ENCODE data around the gene LTBR. TPM values are rescaled to one million over a fixed set of nuclear protein-coding genes. Genes with fewer than 3 reads are reported as not detected.
"Not testable (repeated sequence)": the region's sequence is repeated elsewhere in the genome, so short reads cannot be mapped to it uniquely, and the experiment has no call there.

The LTBR gene
- total RNA-seq, 1 experiment from 2014 or later, result 165 TPM

GRCh38 chr12:6426882-6427671, 43.1 kb downstream of the LTBR start:
- no peak overlapping the region for H3K27ac Mint-ChIP-seq (ENCODE audit: unreplicated experiment)
- intact Hi-C loops (cut with micrococcal nuclease; ENCODE audit: unreplicated experiment), result no loop called here
- DNase-seq, result no peak
- H3K36me3 Mint-ChIP-seq (ENCODE audit: insufficient read depth, unreplicated experiment), result peaks cover 5% of the 10 kb centered on the region
- H3K27me3 Mint-ChIP-seq (ENCODE audit: unreplicated experiment), result no peaks in the 10 kb centered on the region
- CTCF ChIA-PET, result no interaction called here
- H3K4me1 Mint-ChIP-seq (ENCODE audit: low read depth, unreplicated experiment), result peaks cover 24% of the 10 kb centered on the region
- no peaks in the 10 kb centered on the region for H3K9me3 Mint-ChIP-seq (ENCODE audit: low read depth, unreplicated experiment)
- no peak overlapping the region for H3K4me3 Mint-ChIP-seq (ENCODE audit: low read depth, unreplicated experiment)
- no peak for TF ChIP-seq CTCF (IDR thresholded peaks at IDR 0.05; ENCODE audit: unreplicated experiment)
- no TSS peak for BruUV-seq (replicated peaks)

GRCh38 chr12:6427796-6428195, 43.8 kb downstream of the LTBR start:
- H3K27ac Mint-ChIP-seq (ENCODE audit: unreplicated experiment); H3K9me3 Mint-ChIP-seq (ENCODE audit: low read depth, unreplicated experiment); BruUV-seq (replicated peaks); DNase-seq; intact Hi-C loops (cut with micrococcal nuclease; ENCODE audit: unreplicated experiment); H3K4me3 Mint-ChIP-seq (ENCODE audit: low read depth, unreplicated experiment); H3K36me3 Mint-ChIP-seq (ENCODE audit: insufficient read depth, unreplicated experiment); H3K27me3 Mint-ChIP-seq (ENCODE audit: unreplicated experiment): not testable (repeated sequence)
- CTCF ChIA-PET, result interaction anchor here (0.7 to 0.8 kb wide), 2 partner anchors 8 to 164 kb away, joined by 4 read pairs; no protein-coding TSS in a partner anchor
- H3K4me1 Mint-ChIP-seq (ENCODE audit: low read depth, unreplicated experiment), result peaks cover 24% of the 10 kb centered on the region

GRCh38 chr12:6428326-6428725, 44.4 kb downstream of the LTBR start:
- H3K27ac Mint-ChIP-seq (ENCODE audit: unreplicated experiment), result no peak overlapping the region
- H3K4me3 Mint-ChIP-seq (ENCODE audit: low read depth, unreplicated experiment), result no peak overlapping the region
- CTCF ChIA-PET, result interaction anchor here (0.7 to 0.8 kb wide), 2 partner anchors 8 to 164 kb away, joined by 4 read pairs; no protein-coding TSS in a partner anchor
- H3K4me1 Mint-ChIP-seq (ENCODE audit: low read depth, unreplicated experiment), result peaks cover 24% of the 10 kb centered on the region
- BruUV-seq (replicated peaks), result no TSS peak
- peaks cover 5% of the 10 kb centered on the region for H3K36me3 Mint-ChIP-seq (ENCODE audit: insufficient read depth, unreplicated experiment)
- no peaks in the 10 kb centered on the region for H3K9me3 Mint-ChIP-seq (ENCODE audit: low read depth, unreplicated experiment)
- TF ChIP-seq CTCF (IDR thresholded peaks at IDR 0.05; ENCODE audit: unreplicated experiment), result no peak
- intact Hi-C loops (cut with micrococcal nuclease; ENCODE audit: unreplicated experiment), result no loop called here
- DNase-seq, result no peak
- no peaks in the 10 kb centered on the region for H3K27me3 Mint-ChIP-seq (ENCODE audit: unreplicated experiment)

GRCh38 chr12:6430124-6430989, 46.4 kb downstream of the LTBR start:
- no TSS peak for BruUV-seq (replicated peaks)
- Mint-ChIP-seq H3K36me3 (ENCODE audit: insufficient read depth, unreplicated experiment) (peaks cover 5% of the 10 kb centered on the region), H3K4me3 (ENCODE audit: low read depth, unreplicated experiment) (peak overlapping the region; percentile 66)

More at GRCh38 chr12:6430124-6430989, 46.4 kb downstream of the LTBR start:
- TF ChIP-seq CTCF (IDR thresholded peaks at IDR 0.05; ENCODE audit: unreplicated experiment), result no peak
- intact Hi-C loops (cut with micrococcal nuclease; ENCODE audit: unreplicated experiment), result no loop called here
- Mint-ChIP-seq H3K9me3 (ENCODE audit: low read depth, unreplicated experiment) (no peaks in the 10 kb centered on the region), H3K4me1 (ENCODE audit: low read depth, unreplicated experiment) (peaks cover 19% of the 10 kb centered on the region), H3K27ac (ENCODE audit: unreplicated experiment) (peak overlapping the region; percentile 68), H3K27me3 (ENCODE audit: unreplicated experiment) (no peaks in the 10 kb centered on the region)
- peak; percentile 64 for DNase-seq
- CTCF ChIA-PET, result no interaction called here

Data from Calu3 (cell line).